Measurements from ENCODE around the gene TYK2. TPM values are rescaled to one million over a fixed set of nuclear protein-coding genes. Genes with fewer than 3 reads are reported as not detected.
A peak's percentile ranks its signal among the peaks of the same experiment; 100 is the strongest.

The TYK2 gene
- total and polyA plus RNA-seq, 2 of the 13 experiments (the other 11 are each of a cell fraction or from before 2014, with no cell fraction given) = 38.8 to 60.1 TPM

GRCh38 chr19:10334588-10335351, 45.6 kb downstream of the TYK2 start (continued):
- TF ChIP-seq IRF2 (CRISPR knock-in tag; IDR thresholded peaks at IDR 0.05) = peak; percentile 37
- TF ChIP-seq POLR2AphosphoS5 (IDR thresholded peaks at IDR 0.05; ENCODE audit: low read depth, low read length) = peak; percentile 71
- TF ChIP-seq SMAD9 (CRISPR knock-in tag; IDR thresholded peaks at IDR 0.05) = no peak
- TF ChIP-seq, protein P1, sequence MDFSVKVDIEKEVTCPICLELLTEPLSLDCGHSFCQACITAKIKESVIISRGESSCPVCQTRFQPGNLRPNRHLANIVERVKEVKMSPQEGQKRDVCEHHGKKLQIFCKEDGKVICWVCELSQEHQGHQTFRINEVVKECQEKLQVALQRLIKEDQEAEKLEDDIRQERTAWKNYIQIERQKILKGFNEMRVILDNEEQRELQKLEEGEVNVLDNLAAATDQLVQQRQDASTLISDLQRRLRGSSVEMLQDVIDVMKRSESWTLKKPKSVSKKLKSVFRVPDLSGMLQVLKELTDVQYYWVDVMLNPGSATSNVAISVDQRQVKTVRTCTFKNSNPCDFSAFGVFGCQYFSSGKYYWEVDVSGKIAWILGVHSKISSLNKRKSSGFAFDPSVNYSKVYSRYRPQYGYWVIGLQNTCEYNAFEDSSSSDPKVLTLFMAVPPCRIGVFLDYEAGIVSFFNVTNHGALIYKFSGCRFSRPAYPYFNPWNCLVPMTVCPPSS (IDR thresholded peaks at IDR 0.05) = no peak
- no peak for TF ChIP-seq AHR (CRISPR knock-in tag; IDR thresholded peaks at IDR 0.05)
- TF ChIP-seq, protein P2, sequence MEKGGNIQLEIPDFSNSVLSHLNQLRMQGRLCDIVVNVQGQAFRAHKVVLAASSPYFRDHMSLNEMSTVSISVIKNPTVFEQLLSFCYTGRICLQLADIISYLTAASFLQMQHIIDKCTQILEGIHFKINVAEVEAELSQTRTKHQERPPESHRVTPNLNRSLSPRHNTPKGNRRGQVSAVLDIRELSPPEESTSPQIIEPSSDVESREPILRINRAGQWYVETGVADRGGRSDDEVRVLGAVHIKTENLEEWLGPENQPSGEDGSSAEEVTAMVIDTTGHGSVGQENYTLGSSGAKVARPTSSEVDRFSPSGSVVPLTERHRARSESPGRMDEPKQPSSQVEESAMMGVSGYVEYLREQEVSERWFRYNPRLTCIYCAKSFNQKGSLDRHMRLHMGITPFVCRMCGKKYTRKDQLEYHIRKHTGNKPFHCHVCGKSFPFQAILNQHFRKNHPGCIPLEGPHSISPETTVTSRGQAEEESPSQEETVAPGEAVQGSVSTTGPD (CRISPR knock-in tag; IDR thresholded peaks at IDR 0.05) = no peak
- no peak for TF ChIP-seq IRX3 (CRISPR knock-in tag; IDR thresholded peaks at IDR 0.05; ENCODE audit: borderline replicate concordance, low read depth)
- TF ChIP-seq NFIB (CRISPR knock-in tag; IDR thresholded peaks at IDR 0.05; ENCODE audit: borderline replicate concordance) = no peak
- TF ChIP-seq MTA3 (CRISPR knock-in tag; IDR thresholded peaks at IDR 0.05) = no peak
- no peak for TF ChIP-seq KLF11 (CRISPR knock-in tag; IDR thresholded peaks at IDR 0.05)
- TF ChIP-seq, protein P3, sequence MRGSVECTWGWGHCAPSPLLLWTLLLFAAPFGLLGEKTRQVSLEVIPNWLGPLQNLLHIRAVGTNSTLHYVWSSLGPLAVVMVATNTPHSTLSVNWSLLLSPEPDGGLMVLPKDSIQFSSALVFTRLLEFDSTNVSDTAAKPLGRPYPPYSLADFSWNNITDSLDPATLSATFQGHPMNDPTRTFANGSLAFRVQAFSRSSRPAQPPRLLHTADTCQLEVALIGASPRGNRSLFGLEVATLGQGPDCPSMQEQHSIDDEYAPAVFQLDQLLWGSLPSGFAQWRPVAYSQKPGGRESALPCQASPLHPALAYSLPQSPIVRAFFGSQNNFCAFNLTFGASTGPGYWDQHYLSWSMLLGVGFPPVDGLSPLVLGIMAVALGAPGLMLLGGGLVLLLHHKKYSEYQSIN (CRISPR knock-in tag; IDR thresholded peaks at IDR 0.05; ENCODE audit: borderline replicate concordance) = no peak
- TF ChIP-seq ZBTB8A (CRISPR knock-in tag; IDR thresholded peaks at IDR 0.05; ENCODE audit: borderline replicate concordance, low read depth) = no peak
- TF ChIP-seq TFAP4 (IDR thresholded peaks at IDR 0.05; ENCODE audit: borderline replicate concordance, low read depth) = peak; percentile 6; the same call in 1 of the 2 replicates
- peak; percentile 70 for TF ChIP-seq HOXA3 (CRISPR knock-in tag; IDR thresholded peaks at IDR 0.05)
- no peak; the same call in 1 of the 2 replicates for TF ChIP-seq PATZ1 (CRISPR knock-in tag; IDR thresholded peaks at IDR 0.05)
- TF ChIP-seq POLR2A (IDR thresholded peaks at IDR 0.05; ENCODE audit: insufficient read depth in 1 of 2, low read depth in 2 of 2, low read length in 2 of 2) = peak; percentile 72 to 88; a peak in 3 of 4 replicates
- TF ChIP-seq, protein P4, sequence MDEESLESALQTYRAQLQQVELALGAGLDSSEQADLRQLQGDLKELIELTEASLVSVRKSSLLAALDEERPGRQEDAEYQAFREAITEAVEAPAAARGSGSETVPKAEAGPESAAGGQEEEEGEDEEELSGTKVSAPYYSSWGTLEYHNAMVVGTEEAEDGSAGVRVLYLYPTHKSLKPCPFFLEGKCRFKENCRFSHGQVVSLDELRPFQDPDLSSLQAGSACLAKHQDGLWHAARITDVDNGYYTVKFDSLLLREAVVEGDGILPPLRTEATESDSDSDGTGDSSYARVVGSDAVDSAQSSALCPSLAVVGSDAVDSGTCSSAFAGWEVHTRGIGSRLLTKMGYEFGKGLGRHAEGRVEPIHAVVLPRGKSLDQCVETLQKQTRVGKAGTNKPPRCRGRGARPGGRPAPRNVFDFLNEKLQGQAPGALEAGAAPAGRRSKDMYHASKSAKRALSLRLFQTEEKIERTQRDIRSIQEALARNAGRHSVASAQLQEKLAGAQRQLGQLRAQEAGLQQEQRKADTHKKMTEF (CRISPR knock-in tag; IDR thresholded peaks at IDR 0.05) = 0 out of 2 replicates have a peak, but pooled peaks have one; percentile 35
- no peak for TF ChIP-seq ZBTB42 (CRISPR knock-in tag; IDR thresholded peaks at IDR 0.05)
- no peak for TF ChIP-seq HNRNPUL1 (IDR thresholded peaks at IDR 0.05; ENCODE audit: low read depth, low read length)
- TF ChIP-seq, protein P5, sequence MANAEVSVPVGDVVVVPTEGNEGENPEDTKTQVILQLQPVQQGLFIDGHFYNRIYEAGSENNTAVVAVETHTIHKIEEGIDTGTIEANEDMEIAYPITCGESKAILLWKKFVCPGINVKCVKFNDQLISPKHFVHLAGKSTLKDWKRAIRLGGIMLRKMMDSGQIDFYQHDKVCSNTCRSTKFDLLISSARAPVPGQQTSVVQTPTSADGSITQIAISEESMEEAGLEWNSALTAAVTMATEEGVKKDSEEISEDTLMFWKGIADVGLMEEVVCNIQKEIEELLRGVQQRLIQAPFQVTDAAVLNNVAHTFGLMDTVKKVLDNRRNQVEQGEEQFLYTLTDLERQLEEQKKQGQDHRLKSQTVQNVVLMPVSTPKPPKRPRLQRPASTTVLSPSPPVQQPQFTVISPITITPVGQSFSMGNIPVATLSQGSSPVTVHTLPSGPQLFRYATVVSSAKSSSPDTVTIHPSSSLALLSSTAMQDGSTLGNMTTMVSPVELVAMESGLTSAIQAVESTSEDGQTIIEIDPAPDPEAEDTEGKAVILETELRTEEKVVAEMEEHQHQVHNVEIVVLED (CRISPR knock-in tag; IDR thresholded peaks at IDR 0.05; ENCODE audit: borderline replicate concordance) = peak; percentile 54
